ENCODE measurements around the gene MAPKAPK5.

DNA sequence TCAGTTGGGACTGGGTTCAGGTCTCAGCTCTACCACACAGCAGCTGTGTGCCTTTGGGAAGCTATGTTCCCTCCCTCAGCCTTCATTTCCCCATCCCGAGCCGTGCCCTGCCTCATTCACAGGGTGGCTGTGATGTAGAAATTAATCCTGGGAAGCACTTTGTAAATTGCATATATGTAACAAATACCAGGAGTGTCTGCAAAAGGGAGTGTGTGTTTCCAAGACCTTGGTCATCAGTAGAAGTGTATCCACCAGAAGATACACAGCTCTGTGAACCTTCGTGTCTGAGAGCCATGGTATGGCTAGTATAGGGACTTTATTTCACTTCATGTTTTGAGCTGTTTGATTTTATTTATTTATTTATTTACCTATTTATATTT, 49.2 kb upstream of the MAPKAPK5 start:
- TF ChIP-seq POLR2A (IDR thresholded peaks at IDR 0.05) (no peak), EP300 (IDR thresholded peaks at IDR 0.05) (no peak), POLR2AphosphoS5 (IDR thresholded peaks at IDR 0.05) (no peak)
- TF ChIP-seq, protein P1, sequence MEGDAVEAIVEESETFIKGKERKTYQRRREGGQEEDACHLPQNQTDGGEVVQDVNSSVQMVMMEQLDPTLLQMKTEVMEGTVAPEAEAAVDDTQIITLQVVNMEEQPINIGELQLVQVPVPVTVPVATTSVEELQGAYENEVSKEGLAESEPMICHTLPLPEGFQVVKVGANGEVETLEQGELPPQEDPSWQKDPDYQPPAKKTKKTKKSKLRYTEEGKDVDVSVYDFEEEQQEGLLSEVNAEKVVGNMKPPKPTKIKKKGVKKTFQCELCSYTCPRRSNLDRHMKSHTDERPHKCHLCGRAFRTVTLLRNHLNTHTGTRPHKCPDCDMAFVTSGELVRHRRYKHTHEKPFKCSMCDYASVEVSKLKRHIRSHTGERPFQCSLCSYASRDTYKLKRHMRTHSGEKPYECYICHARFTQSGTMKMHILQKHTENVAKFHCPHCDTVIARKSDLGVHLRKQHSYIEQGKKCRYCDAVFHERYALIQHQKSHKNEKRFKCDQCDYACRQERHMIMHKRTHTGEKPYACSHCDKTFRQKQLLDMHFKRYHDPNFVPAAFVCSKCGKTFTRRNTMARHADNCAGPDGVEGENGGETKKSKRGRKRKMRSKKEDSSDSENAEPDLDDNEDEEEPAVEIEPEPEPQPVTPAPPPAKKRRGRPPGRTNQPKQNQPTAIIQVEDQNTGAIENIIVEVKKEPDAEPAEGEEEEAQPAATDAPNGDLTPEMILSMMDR (IDR thresholded peaks at IDR 0.05): no peak
